Endometrium (tissue), 2 donors: ENCODE measurements around the gene TAT.
"Not testable (repeated sequence)": the region's sequence is repeated elsewhere in the genome, so short reads cannot be mapped to it uniquely, and the experiment has no call there.

Experiments
- FAIRE-seq: peaks from 2 replicates; lab custom pipeline; 2012; peaks lifted over from hg19 to GRCh38; lab: Jason Lieb, UNC
- donor health status: control.
- donor health status: control.

The TAT gene

GRCh38 chr16:71584543-71585317, 7.8 kb upstream of the TAT start:
- no peak for FAIRE-seq

DNA sequence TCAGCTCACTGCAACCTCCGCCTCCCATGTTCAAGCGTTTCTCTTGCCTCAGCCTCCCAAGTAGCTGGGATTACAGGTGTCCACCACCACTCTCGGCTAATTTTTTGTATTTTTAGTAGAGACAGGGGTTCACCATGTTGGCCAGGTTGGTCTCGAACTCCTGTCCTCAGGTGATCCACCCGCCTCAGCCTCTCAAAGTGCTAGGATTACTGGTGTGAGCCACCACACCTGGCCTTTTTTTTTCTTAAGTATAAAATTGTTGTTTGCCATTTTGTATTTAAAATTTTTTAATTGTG, 5.6 kb upstream of the TAT start:
- not testable (repeated sequence) for FAIRE-seq

DNA sequence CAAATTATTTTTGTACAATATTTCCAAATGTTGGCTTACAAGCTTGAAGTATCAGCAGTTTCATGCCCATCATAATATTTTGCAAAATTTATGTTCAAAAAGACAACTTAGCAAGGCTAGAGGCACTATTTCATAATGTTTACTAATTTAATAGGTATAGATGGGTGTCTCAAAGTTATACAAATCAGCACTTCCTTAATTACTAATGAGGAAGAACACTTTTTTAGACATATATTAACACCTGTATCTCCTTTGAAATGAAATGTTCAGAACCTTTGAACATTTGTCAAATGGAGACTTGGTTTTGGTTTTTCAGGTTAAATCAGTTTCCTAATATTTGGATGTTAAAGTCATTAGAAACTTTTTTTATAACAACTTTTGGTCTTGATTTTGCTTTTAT, 2.2 kb downstream of the TAT start:
- no peak for FAIRE-seq

DNA sequence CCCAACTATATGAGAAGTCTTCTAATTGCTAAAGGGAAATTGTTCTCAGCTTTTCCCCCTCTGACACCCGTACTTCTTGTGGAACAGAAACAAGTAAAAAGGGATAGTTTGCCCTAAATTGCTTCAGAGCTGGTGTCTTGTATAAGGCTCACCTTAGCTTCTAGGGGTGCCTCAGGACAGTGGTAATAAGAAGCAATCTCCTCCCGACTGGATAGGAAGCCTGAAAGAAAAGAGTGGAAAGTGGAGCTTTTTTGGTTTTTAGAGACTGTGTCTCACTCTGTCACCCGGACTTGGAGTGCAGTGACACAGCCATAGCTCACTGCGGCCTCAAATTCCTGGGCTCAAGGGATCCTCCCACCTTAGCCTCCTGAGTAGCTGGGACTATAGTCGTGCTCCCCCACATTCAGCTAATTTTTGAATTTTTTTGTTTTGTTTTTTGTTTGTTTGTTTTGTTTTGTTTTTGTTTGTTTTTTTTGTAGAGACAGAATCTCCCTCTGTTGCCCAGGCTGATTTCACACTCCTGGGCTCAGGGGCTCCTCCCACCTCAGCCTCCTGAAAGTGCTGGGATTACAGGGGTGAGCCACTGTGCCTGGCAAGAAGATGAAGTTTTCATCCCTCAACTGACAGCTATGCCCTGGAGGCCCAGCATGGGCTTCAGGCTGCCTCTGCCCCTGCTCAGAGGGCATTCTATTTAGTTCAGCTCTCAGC, 3.4 kb downstream of the TAT start:
- no peak for FAIRE-seq

- no peak for FAIRE-seq
Measured at GRCh38 chr16:71572497-71573116, 4.3 kb downstream of the TAT start.

- no peak for FAIRE-seq
Measured at GRCh38 chr16:71570144-71570543, 6.7 kb downstream of the TAT start.

DNA sequence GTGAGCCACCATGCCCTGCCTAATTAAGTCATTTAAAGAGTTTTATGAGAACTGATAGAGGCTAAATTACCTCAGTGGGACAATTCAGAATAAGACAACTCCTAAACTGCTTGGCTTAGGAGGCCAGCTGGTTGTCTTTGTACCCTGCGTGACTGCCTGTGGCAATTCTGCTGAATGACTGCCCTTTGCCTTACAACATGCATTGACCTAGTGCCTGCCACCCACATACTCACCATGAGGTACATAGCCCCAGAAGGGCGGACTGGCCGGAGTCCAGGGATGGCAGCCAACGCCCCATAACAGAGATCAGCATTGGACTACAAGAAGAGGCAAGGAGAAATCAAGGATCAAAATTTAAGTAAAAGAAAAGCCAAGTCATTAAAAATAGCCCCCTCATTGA, 7.3 kb downstream of the TAT start:
- FAIRE-seq, result no peak

GRCh38 chr16:71568551-71568950, 8.3 kb downstream of the TAT start:
- FAIRE-seq, result no peak

- FAIRE-seq, result no peak
Measured at GRCh38 chr16:71567931-71568330, 9.0 kb downstream of the TAT start.

DNA sequence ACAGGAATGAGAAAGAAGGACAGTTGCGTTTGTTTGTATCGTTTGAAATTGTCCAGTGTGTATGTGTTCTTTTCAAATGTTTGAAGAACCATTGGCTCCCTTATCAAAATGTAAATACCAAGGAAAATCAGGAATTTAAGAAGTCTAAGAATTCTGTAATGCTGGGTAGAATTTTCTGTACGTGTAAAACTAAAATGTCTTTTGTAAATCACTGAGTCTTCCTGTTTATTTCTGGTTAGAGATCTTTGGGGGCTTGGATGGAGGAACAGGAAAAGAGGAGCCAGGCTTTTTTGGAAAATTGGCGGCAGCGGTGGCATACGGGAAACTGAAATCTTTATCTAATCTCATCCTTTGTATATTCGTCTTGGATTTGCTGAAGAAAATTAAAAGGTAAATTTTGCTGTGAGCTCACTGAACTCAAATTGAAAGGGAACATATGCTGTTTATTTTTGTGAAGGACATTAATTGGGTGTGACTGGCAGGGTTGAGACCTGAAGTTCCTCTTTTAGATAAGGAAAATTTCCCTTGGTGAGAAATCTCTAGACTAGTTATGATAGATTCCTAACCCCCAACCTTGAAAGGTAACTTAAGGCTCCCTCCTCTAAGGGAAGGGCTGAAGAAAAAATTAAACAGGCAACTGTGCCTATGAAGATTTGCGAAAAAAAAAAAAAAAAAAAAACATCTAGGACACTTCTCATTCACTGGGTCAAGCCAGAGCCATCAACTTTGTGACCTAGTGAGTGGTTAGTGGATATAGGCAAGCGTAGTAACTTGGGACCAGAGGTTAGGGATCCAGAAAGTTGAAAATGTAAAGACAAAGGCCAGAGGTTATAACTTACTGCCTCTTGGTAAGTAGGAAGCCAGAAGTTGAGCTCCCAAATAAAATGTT, 10.8 kb downstream of the TAT start:
- no peak for FAIRE-seq

DNA sequence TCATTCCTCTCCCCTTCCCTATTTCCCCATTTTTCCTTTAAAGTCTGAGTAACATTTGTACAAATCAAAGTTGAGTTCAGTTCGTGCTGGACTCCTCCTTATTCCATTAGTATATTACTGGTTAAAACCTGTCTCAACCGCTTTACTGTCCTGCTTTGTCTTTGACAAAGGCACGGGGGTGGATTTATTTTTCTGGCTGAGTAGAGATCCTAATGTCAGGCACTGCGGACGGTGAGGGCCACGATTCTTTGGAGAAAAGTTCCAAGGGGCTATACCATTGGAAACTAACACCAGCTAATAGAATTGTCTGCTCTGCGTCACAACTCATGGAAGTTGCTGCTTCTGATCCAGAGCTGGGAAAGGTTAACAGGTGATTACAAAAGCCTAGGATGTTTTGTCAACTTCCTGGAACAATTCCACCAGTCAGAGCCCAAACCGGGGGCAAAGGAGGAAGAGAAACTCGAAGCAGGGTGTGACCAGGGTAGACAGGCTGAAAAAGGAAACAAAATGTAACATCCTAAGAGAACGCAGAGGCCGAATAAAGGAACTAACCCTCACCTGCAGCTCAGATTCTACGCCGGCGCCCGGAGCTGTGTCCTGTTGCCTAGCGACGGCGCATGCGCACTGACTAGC, 12.4 kb downstream of the TAT start:
- FAIRE-seq, result no peak

DNA sequence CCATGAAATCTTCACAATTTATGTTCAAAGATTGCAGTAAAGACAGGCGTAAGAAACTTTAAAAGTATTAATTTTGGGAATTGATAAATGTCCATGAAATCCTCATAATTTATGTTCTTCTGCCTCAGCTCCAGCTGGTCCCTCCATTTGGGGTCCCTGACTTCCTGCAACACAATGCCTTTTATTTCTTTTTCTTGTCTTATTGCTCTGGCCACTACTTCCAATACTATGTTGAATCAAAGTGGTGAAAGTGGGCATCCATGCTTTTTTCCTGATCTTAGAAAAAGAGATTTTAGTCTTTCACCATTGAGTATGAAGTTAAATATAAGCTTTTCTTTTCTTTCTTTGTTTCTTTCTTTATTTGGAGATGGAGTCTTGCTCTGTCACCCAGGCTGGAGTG, 14.3 kb downstream of the TAT start:
- FAIRE-seq, result no peak

- FAIRE-seq, result not testable (repeated sequence)
Measured at GRCh38 chr16:71561886-71562285, 15.0 kb downstream of the TAT start.

- FAIRE-seq, result no peak
Measured at GRCh38 chr16:71559855-71560254, 17.0 kb downstream of the TAT start.

GRCh38 chr16:71557954-71558582, 18.8 kb downstream of the TAT start:
- no peak for FAIRE-seq

DNA sequence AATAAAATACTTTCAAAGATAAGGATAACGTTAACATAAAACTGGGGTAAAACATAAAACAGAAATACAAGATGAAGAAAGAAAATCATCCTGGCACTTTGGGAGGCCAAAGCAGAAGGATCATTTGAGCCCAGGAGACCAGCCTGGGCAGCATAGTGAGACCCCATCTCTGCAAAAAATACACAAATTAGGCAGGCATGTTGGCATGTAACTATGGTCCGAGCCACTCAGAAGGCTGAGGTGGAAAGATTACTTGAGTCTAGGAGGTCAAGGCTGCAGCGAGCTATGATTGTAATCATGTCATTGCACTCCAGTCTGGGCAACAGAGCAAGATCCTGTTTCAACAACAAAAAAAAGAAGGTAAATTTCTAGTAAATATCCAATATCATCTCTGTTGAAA, 19.6 kb downstream of the TAT start:
- FAIRE-seq, result no peak

- FAIRE-seq, result no peak
Measured at GRCh38 chr16:71555230-71555891, 21.5 kb downstream of the TAT start.

DNA sequence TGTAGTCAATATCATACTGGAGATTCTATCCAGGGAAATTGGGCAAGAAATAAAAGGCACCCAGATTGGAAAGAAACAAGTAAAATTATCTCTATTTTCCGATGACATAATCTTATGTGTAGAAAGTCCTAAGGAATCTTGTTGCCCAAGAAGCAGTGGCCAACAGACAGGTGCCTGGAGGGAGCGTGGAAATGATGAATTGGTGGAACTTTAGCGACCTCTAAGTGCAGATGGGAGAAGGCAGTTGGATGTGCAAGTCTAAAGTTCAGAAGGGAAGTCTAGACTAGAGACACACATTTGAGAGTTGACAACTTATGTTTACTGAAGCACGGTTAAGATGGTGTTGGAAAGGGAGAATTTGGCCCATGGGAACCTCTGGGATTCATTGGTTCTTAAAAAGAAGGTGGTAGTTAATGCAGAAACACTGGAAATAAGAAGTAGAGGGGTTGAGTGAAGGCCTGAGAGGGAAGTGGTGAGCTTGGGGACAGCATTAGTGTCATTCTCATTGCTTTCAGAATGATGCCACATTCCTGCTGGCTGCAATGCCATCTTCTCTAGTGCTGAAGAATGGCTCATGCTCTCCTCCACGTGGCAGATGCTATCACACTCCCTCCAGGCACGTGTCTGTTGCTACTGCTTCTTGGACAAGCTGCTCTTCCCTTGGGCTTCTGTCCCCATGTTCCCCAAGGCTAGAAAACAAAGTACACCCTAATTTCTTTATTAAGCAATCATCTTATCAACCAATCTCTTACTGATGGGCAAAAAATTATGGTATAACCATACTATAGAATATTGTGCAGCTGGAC, 24.0 kb downstream of the TAT start:
- FAIRE-seq, result no peak

DNA sequence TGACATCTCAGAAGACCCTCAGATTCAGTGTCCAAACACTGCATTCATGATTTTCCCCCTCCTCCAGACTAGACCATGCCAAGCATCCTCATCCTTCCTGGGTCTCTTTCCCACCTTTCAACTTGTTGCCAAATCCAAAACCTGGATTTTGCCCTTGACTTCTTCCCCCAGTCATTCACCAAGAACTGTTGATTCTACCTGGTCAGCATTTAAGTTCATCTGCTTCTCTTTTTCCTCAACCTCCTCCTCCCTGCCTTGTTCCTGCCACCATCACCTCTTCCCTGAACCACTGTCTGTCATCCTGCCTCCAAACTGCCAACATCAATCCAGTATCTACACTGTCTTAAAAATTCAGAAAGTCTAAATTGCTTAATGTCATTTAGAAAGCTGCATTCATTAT, 29.7 kb downstream of the TAT start:
- FAIRE-seq, result no peak

DNA sequence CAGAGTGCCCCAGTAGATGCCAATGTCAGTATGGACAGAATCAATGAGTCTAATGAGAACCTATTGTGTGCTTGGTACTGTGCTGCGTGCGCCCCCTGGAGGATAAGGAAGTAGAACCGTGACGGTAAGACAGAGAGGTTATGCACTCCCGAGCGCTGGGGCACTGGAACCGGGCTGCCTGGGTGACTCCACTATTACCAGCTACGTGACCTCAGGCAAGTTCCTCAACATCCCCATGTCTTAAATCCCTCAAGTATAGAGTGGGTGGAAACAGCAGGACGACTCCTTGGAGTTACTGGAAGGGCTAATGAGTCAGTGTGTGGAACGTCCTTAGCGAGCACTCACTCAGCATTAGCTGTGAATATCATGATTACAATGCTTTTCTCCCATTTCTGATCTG, 34.5 kb downstream of the TAT start:
- FAIRE-seq, result no peak
